MCF 10A (cell line): ENCODE results near the gene ERBIN. TPM values are rescaled to one million over a fixed set of nuclear protein-coding genes. Genes with fewer than 3 reads are reported as not detected.

ENCODE experiments used
- BruUV-seq: library from RNA; stranded (reverse); fragments of 400-500 nt; replicated peaks from 2 replicates; lab custom pipeline; 2021; lab: Mats Ljungman, UMichigan
- CTCF ChIA-PET: fragments of 300-600 bp; sonication (Branson Sonifier 250); formaldehyde crosslinking; extraction: SDS; loops from one replicate; lab custom pipeline; 2021; ENCODE audit warnings: antibody characterized with exemption, inconsistent platforms; lab: Yijun Ruan, JAX
- POLR2A ChIA-PET: fragments of 300-600, 350-650 bp; sonication (Branson Sonifier 250); formaldehyde crosslinking; extraction: SDS; loops from one replicate; lab custom pipeline; 2020; ENCODE audit warnings: antibody characterized with exemption, inconsistent platforms; lab: Yijun Ruan, JAX
- DNase-seq: peaks from one replicate; pipeline ENCODE4 v3.0.0-alpha.2; 2018; ENCODE audit not compliant: unreplicated experiment
- H3K27ac Mint-ChIP-seq: one replicate; pipeline ENCODE4 v1.8.0; 2022; ENCODE audit warnings: mild to moderate bottlenecking, low read depth, mixed read lengths; ENCODE audit not compliant: unreplicated experiment
- H3K27me3 Mint-ChIP-seq: one replicate; pipeline ENCODE4 v1.8.0; 2022; ENCODE audit warnings: mixed read lengths; ENCODE audit not compliant: insufficient read depth, unreplicated experiment
- H3K36me3 Mint-ChIP-seq: one replicate; pipeline ENCODE4 v1.8.0; 2022; ENCODE audit warnings: mild to moderate bottlenecking, moderate library complexity, mixed read lengths; ENCODE audit not compliant: insufficient read depth, unreplicated experiment
- H3K4me1 Mint-ChIP-seq: one replicate; pipeline ENCODE4 v1.8.0; 2022; ENCODE audit warnings: mixed read lengths; ENCODE audit not compliant: insufficient read depth, unreplicated experiment
- H3K4me3 Mint-ChIP-seq: one replicate; pipeline ENCODE4 v1.8.0; 2022; ENCODE audit warnings: mild to moderate bottlenecking, moderate library complexity, mixed read lengths; ENCODE audit not compliant: unreplicated experiment
- H3K9me3 Mint-ChIP-seq: one replicate; pipeline ENCODE4 v1.8.0; 2022; ENCODE audit warnings: mixed read lengths; ENCODE audit not compliant: unreplicated experiment
- intact Hi-C: fragments of 100-400 bp; cut with micrococcal nuclease; formaldehyde crosslinking; loops from 2 replicates; pipeline ENCODE4 v1.14.1; 2022
- total RNA-seq: library from RNA; stranded (reverse); gene quantifications from 2 replicates; pipeline ENCODE4 v1.2.3, GENCODE V29; 2022
- TF ChIP-seq, protein P1 (sequence below): fragments of 200-600 bp; IDR thresholded peaks from one replicate; pipeline ENCODE4 v1.8.0; 2022; ENCODE audit warnings: antibody characterized with exemption, mild to moderate bottlenecking; ENCODE audit not compliant: unreplicated experiment

ERBIN gene
- total RNA-seq, 1 experiment from 2014 or later: 71.3 TPM

DNA sequence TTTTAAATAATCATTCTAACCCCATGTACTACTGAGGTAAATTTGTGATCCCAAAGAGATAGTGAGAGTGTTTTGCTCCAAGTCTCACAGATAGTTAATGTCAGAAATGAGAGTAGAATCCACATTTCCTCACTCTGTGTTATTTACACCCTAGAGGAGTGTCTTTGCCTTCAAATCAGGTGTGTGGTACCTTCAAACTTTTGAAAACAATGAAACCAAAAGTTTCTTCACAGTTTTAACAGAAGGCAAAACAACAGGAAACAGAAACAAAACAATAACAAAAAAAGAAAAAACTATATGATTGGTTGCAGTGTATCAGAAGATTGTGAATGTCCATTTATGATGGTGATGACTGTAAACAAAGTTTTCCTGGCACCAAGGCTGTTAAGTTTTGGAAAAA, 85.9 kb downstream of the ERBIN start:
- ChIA-PET CTCF (interaction anchor here (0.5 kb wide), 1 partner anchor 92 kb away, joined by 3 read pairs; no protein-coding TSS in a partner anchor), POLR2A (no interaction called here)
- Mint-ChIP-seq H3K36me3 (peaks cover 21% of the 10 kb centered on the region), H3K4me1 (peaks cover 11% of the 10 kb centered on the region), H3K4me3 (no peak overlapping the region), H3K27me3 (no peaks in the 10 kb centered on the region), H3K27ac (no peak overlapping the region), H3K9me3 (no peaks in the 10 kb centered on the region)
- DNase-seq: no peak
- intact Hi-C loops: loop anchor here (5.0 kb wide), 1 partner anchor 85 kb away; the partner anchor contains the start of gene ERBIN
- TF ChIP-seq, protein P1, sequence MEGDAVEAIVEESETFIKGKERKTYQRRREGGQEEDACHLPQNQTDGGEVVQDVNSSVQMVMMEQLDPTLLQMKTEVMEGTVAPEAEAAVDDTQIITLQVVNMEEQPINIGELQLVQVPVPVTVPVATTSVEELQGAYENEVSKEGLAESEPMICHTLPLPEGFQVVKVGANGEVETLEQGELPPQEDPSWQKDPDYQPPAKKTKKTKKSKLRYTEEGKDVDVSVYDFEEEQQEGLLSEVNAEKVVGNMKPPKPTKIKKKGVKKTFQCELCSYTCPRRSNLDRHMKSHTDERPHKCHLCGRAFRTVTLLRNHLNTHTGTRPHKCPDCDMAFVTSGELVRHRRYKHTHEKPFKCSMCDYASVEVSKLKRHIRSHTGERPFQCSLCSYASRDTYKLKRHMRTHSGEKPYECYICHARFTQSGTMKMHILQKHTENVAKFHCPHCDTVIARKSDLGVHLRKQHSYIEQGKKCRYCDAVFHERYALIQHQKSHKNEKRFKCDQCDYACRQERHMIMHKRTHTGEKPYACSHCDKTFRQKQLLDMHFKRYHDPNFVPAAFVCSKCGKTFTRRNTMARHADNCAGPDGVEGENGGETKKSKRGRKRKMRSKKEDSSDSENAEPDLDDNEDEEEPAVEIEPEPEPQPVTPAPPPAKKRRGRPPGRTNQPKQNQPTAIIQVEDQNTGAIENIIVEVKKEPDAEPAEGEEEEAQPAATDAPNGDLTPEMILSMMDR: no peak
- no TSS peak for BruUV-seq

DNA sequence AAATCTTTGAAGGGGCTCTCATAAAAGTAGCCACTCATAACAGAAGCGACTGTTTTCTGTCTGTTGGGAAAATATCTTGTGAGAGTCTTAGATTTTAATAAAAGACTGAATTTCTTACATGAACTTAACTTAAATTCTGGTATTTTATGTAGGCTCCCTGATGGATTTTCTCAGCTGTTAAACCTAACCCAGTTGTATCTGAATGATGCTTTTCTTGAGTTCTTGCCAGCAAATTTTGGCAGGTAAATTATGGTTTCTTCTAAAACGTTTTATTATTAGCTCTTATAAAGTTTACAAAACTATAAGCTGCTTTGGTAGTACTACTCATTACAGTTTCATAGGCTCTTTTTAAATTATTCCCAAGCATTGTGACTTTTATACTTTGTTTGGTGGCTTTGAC, 87.0 kb downstream of the ERBIN start:
- intact Hi-C loops: loop anchor here (5.0 kb wide), 1 partner anchor 86 kb away; the partner anchor contains the start of gene ERBIN
- ChIA-PET CTCF (interaction anchor here (0.6 kb wide), 1 partner anchor 64 kb away, joined by 5 read pairs; no protein-coding TSS in a partner anchor), POLR2A (no interaction called here)
- H3K27ac Mint-ChIP-seq: no peak overlapping the region
- no TSS peak for BruUV-seq
- H3K9me3 Mint-ChIP-seq: no peaks in the 10 kb centered on the region
- DNase-seq: no peak
- TF ChIP-seq, protein P1: no peak
- H3K36me3 Mint-ChIP-seq: peaks cover 27% of the 10 kb centered on the region
- peaks cover 11% of the 10 kb centered on the region for H3K4me1 Mint-ChIP-seq
- H3K4me3 Mint-ChIP-seq: no peak overlapping the region
- no peaks in the 10 kb centered on the region for H3K27me3 Mint-ChIP-seq

DNA sequence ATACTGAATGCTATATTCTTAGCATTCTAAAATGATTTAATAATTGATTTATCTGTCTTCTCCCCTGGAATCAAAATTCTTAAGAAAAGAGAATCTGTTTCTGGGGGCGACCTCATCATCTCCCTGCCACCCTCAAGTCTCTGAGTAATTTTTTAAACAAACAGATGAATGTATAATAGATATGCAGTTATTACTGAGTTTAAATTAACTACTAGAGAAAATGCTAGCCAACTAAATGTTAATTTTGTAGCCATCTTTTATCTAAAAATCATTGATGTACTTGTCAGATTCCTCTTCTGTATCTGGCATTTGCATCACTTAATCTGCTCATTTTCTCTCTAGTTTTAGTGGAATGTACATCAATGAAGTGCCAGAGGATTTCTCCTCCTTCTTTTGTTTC, 87.5 kb downstream of the ERBIN start:
- ChIA-PET POLR2A (no interaction called here), CTCF (interaction anchor here (0.6 kb wide), 1 partner anchor 63 kb away, joined by 5 read pairs; no protein-coding TSS in a partner anchor)
- Mint-ChIP-seq H3K27me3 (no peaks in the 10 kb centered on the region), H3K36me3 (peaks cover 24% of the 10 kb centered on the region), H3K4me1 (peaks cover 11% of the 10 kb centered on the region), H3K27ac (no peak overlapping the region), H3K9me3 (no peaks in the 10 kb centered on the region), H3K4me3 (no peak overlapping the region)
- BruUV-seq: no TSS peak
- TF ChIP-seq, protein P1: no peak
- DNase-seq: no peak
- intact Hi-C loops: loop anchor here (5.0 kb wide), 1 partner anchor 87 kb away; the partner anchor contains the start of gene ERBIN

DNA sequence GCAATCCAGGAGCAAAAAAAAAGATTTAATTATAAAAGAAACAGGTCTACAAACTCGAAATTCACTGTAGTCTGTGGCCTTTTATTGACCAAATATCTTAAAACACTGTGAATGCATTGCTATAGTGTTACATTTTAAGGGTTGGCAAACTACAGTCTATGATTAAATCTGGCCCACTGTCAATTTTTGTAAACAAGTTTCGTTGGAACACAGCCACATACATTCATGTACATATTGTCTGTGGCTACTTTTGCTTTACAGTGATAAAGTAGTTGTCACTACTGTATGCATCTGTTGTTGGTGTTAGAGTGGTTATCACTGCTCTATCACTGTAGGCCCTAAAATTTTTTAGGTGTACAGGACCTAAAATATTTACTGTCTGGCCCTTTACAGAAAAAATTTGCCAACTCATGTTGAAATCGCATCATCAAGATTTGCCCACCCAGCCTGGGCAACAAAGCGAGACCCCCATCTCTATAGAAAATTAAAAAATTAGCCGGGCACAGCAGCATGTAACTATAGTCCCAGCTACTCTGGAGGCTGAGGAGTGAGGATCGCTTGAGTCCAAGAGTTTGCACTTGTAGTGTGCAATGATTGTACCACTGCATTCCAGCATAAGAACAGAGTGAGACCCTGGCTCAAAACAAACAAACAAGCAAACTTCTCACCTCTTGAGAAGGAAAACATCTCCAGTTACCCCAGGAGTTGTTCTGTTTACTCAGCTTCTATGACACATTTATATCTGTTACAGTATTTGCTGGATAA, 89.0 kb downstream of the ERBIN start:
- Mint-ChIP-seq H3K9me3 (no peaks in the 10 kb centered on the region), H3K36me3 (peaks cover 26% of the 10 kb centered on the region)

More for the DNA sequence above, 89.0 kb downstream of the ERBIN start:
- BruUV-seq: no TSS peak
- TF ChIP-seq, protein P1: no peak
- CTCF ChIA-PET: no interaction called here
- POLR2A ChIA-PET: no interaction called here
- Mint-ChIP-seq H3K27ac (peak overlapping the region; percentile 71), H3K4me1 (peaks cover 11% of the 10 kb centered on the region), H3K27me3 (no peaks in the 10 kb centered on the region), H3K4me3 (no peak overlapping the region)
- DNase-seq: peak; percentile 5
- intact Hi-C loops: no loop called here
